Spleen (tissue), 11 donors: ENCODE results near the gene GTF2A1. TPM values are rescaled to one million over a fixed set of nuclear protein-coding genes. Genes with fewer than 3 reads are reported as not detected.

Source experiments
- DNase-seq: peaks from one replicate; pipeline ENCODE4 v3.0.0-alpha.2; 2020
- H3K27ac ChIP-seq, 8 donors: fragments of 200-600 bp; sonication (generic) in 7 of 8; 1 replicate in 4 of 8; 2 replicates in 4 of 8; pipeline versions ENCODE4 v1.5.0 to v1.8.0; 2016 to 2021; ENCODE audit warnings: inconsistent platforms in 4 of 8, mild to moderate bottlenecking in 4 of 8, moderate library complexity in 1 of 8
- H3K27me3 ChIP-seq, 7 donors: fragments of 200-600 bp; sonication (generic) in 6 of 7; replicated peaks in 1 of 7; 1 replicate in 4 of 7; 2 replicates in 3 of 7; pipeline versions ENCODE4 v1.5.0 to v1.8.0; 2016 to 2021; ENCODE audit warnings: inconsistent platforms in 3 of 7, mild to moderate bottlenecking in 1 of 7
- H3K36me3 ChIP-seq, 6 donors: fragments of 200-600 bp; sonication (generic) in 5 of 6; 1 replicate in 4 of 6; 2 replicates in 2 of 6; pipeline versions ENCODE4 v1.5.0 to v1.8.0; 2016 to 2021; ENCODE audit warnings: inconsistent platforms in 2 of 6
- H3K4me1 ChIP-seq, 6 donors: fragments of 200-600 bp; sonication (generic) in 5 of 6; 1 replicate in 3 of 6; 2 replicates in 3 of 6; pipeline versions ENCODE4 v1.5.0 to v1.8.0; 2016 to 2021; ENCODE audit warnings: inconsistent platforms in 3 of 6
- H3K4me3 ChIP-seq, 8 donors: fragments of 200-600 bp; sonication (generic) in 7 of 8; 1 replicate in 4 of 8; 2 replicates in 4 of 8; pipeline versions ENCODE4 v1.5.0 to v1.8.0; 2016 to 2021; ENCODE audit warnings: inconsistent platforms in 4 of 8, mild to moderate bottlenecking in 4 of 8, moderate library complexity in 2 of 8
- H3K9me3 ChIP-seq, 8 donors: fragments of 200-600 bp; sonication (generic) in 7 of 8; 1 replicate in 4 of 8; 2 replicates in 4 of 8; pipeline versions ENCODE4 v1.5.0 to v1.8.0; 2016 to 2021; ENCODE audit warnings: inconsistent platforms in 4 of 8
- POLR2A ChIP-seq, 3 donors: fragments of 450-650 bp; IDR thresholded peaks; one replicate each; pipeline ENCODE4 v1.5.1; 2017; ENCODE audit warnings: antibody characterized with exemption in 3 of 3, mild to moderate bottlenecking in 1 of 3
- POLR2AphosphoS5 ChIP-seq, 3 donors: sonication (generic); formaldehyde crosslinking; IDR thresholded peaks; one replicate each; pipeline ENCODE4 v1.5.1; 2017; ENCODE audit warnings: antibody characterized with exemption in 3 of 3
- WGBS, 5 donors: extraction: QIAGEN DNeasy Blood & Tissue Kit in 3 of 5; methylation state at CpG; one replicate each; pipeline versions ENCODE4 v1.1.5 to v1.1.7; 2013 to 2018; 5-methylcytosine and 5-hydroxymethylcytosine counted together
- intact Hi-C: fragments of 100-400 bp; cut with DNase I; formaldehyde crosslinking; loops from one replicate; pipeline ENCODE4 v1.15.0; 2023; ENCODE audit warnings: low total_unique reads
- polyA plus RNA-seq, 3 donors: library from polyadenylated mRNA; stranded (reverse); fragments of 200-250 nt; gene quantifications; one replicate each; pipeline ENCODE4 v1.2.1, GENCODE V29; 2013
- small RNA-seq, 4 donors: library from RNA; depleted of rRNA; stranded (forward); fragments of <200 nt; gene quantifications; one replicate each; pipeline ENCODE3, GENCODE V24; 2016
- total RNA-seq, 7 donors: library from RNA; depleted of rRNA in 3 of 7; stranded (reverse); fragments of >200 nt in 3 of 7; fragmentation: NEBNext Ultra II Directional in 4 of 7; extraction: Animal tissue kit (Norgen Biotek cat#: 25700) in 4 of 7; gene quantifications; one replicate each; pipeline versions ENCODE4 v1.1.0 to v1.2.1, GENCODE V29; 2016 to 2021
- TF ChIP-seq, protein P1 (sequence below), 11 experiments: fragments of 200-600 bp in 7 of 11; fragments of 450-650 bp in 4 of 11; sonication (generic) in 4 of 11; IDR thresholded peaks in 8 of 11; conservative IDR thresholded peaks in 3 of 11; 1 replicate in 7 of 11; 2 replicates in 4 of 11; pipeline versions ENCODE4 v1.4.0 to v1.8.0; 2016 to 2021; ENCODE audit warnings: antibody characterized with exemption in 11 of 11, inconsistent platforms in 4 of 11, mild to moderate bottlenecking in 1 of 11
- donor health status: healthy with polysubstance abuse.
- donor health status: DM: no; HTN: no; CAD: no; lungs with moderate emphysema.
- donor health status: DM: no; HTN: no; CAD: no.
- donor health status: Bipolar disorder and iron deficiency.
- donor health status: healthy.
- donor health status: DM: no; HTN: no; CAD: no.
- donor health status: DM: yes; HTN: yes; CAD: no.

The GTF2A1 gene
- total and polyA plus RNA-seq, 10 donors, result 5.1 to 40.7 (median 27.5) TPM

DNA sequence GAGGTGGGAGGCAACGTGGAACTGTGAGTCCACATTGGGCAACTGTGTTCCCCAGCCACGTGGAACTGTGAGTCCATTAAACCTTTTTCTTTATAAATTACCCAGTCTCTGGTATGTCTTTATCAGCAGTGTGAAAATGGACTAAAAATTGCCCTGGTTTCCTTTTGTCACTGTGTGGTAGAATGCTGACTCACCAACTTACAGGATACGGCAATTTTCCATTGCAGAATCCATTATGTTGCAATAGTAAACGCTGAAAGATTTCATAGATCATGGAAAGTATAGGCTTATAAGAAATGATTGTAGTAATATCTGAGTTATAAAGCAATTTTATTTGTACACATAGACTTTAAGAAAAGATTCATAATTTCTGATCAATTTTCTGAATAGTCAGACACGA is 93.0 kb downstream of the GTF2A1 start:
- Histone ChIP-seq H3K4me1 (peaks cover 0 to 11% (median under 1%) of the 10 kb centered on the region in 6 donors), H3K27ac (peak overlapping the region in 3 of 8 donors; percentile 28 to 48 (median 28)), H3K36me3 (no peaks in the 10 kb centered on the region), H3K4me3 (no peak overlapping the region), H3K9me3 (no peaks in the 10 kb centered on the region), H3K27me3 (no peaks in the 10 kb centered on the region)
- intact Hi-C loops, result no loop called here
- TF ChIP-seq POLR2A (IDR thresholded peaks at IDR 0.05) (no peak), POLR2AphosphoS5 (IDR thresholded peaks at IDR 0.05) (no peak)
- TF ChIP-seq, protein P1, sequence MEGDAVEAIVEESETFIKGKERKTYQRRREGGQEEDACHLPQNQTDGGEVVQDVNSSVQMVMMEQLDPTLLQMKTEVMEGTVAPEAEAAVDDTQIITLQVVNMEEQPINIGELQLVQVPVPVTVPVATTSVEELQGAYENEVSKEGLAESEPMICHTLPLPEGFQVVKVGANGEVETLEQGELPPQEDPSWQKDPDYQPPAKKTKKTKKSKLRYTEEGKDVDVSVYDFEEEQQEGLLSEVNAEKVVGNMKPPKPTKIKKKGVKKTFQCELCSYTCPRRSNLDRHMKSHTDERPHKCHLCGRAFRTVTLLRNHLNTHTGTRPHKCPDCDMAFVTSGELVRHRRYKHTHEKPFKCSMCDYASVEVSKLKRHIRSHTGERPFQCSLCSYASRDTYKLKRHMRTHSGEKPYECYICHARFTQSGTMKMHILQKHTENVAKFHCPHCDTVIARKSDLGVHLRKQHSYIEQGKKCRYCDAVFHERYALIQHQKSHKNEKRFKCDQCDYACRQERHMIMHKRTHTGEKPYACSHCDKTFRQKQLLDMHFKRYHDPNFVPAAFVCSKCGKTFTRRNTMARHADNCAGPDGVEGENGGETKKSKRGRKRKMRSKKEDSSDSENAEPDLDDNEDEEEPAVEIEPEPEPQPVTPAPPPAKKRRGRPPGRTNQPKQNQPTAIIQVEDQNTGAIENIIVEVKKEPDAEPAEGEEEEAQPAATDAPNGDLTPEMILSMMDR (IDR thresholded peaks at IDR 0.05 in 8 of 11, conservative IDR thresholded peaks at IDR 0.05 in 3 of 11), result no peak
- no peak for DNase-seq
- WGBS, 5 donors, result 45 to 67% (median 57%) methylated on average over 5 of the region's 5 CpGs

DNA sequence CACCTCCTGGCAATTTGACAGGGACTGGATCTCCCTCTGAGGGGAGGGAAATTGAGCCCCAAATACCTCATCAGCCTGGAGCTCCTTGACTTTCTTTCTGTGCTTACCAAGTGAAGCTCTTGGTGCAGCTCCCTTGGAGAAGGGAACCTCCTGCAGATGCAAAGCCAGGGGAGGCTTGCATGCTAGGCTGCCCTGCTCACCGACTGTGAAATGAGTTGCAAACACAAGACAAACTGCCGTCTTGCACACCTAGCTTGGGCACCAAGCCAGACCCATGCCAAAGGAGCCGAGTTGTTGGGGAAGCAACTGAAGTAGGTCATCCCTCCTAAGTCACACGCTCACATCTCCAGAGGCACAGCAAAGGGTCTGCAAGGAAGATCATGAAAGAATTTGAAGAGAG is 95.2 kb downstream of the GTF2A1 start:
- TF ChIP-seq, protein P1 (IDR thresholded peaks at IDR 0.05 in 8 of 11, conservative IDR thresholded peaks at IDR 0.05 in 3 of 11), result no peak
- TF ChIP-seq POLR2A (IDR thresholded peaks at IDR 0.05) (no peak), POLR2AphosphoS5 (IDR thresholded peaks at IDR 0.05) (no peak)
- Histone ChIP-seq H3K27me3 (no peaks in the 10 kb centered on the region), H3K4me1 (peaks cover 0 to 24% (median 4%) of the 10 kb centered on the region in 6 donors), H3K9me3 (no peaks in the 10 kb centered on the region), H3K27ac (no peak overlapping the region), H3K36me3 (no peaks in the 10 kb centered on the region), H3K4me3 (no peak overlapping the region)
- DNase-seq, result no peak
- 61 to 81% (median 65%) methylated on average over 4 of the region's 4 CpGs for WGBS, 5 donors
- intact Hi-C loops, result no loop called here

Small RNA genes within 50 kb of the gene (small RNA-seq; reads per million reads assigned to genes)
- gene DYNLL1P1 (0 reads per million in 4 donors), gene SNORA79 (6.1 to 12.8 (median 9.1) reads per million in 4 donors)

Other genes with a start within 250 kb of the GTF2A1 start
- 100 to 1,000 TPM in 6 of 7 donors, 10 to 100 TPM in 1; 84.6 to 236 (median 190) TPM for gene STON2, start 179.4 kb upstream of the GTF2A1 start, total RNA-seq
- 10 to 100 TPM in 1 of 3 donors, 1 to 10 TPM in 2; 3.5 to 13.0 (median 4.7) TPM for gene STON2, start 179.4 kb upstream of the GTF2A1 start, polyA plus RNA-seq